HepG2 (cell line): ENCODE data around the gene TRIM67. TPM values are rescaled to one million over a fixed set of nuclear protein-coding genes. Genes with fewer than 3 reads are reported as not detected.

Experiments
- HHEX ChIP-seq: IDR thresholded peaks from 2 replicates; pipeline ENCODE4 v1.6.1; 2016; ENCODE audit warnings: control low read depth
- JUNB ChIP-seq: sonication (generic); formaldehyde crosslinking; IDR thresholded peaks from 2 replicates; pipeline ENCODE4 v1.8.0; 2022; ENCODE audit warnings: missing genetic modification reagents, mild to moderate bottlenecking, borderline replicate concordance
- MBNL3 ChIP-seq: fragments of 250-450 bp; sonication (Bioruptor Pico); conservative IDR thresholded peaks from 2 replicates; pipeline ENCODE4 v1.8.0; 2022; ENCODE audit warnings: mild to moderate bottlenecking, inconsistent platforms
- NFE2L1 ChIP-seq: sonication (generic); formaldehyde crosslinking; IDR thresholded peaks from 2 replicates; pipeline ENCODE4 v1.4.0; 2020; ENCODE audit warnings: missing genetic modification reagents, mild to moderate bottlenecking, borderline replicate concordance
- SALL1 ChIP-seq: sonication (generic); formaldehyde crosslinking; IDR thresholded peaks from 2 replicates; pipeline ENCODE4 v1.8.0; 2022; ENCODE audit warnings: mild to moderate bottlenecking, missing genetic modification reagents
- THYN1 ChIP-seq: sonication (generic); formaldehyde crosslinking; IDR thresholded peaks from 2 replicates; pipeline ENCODE4 v1.8.1; 2023; ENCODE audit warnings: low read depth, mild to moderate bottlenecking, moderate library complexity, missing genetic modification reagents, borderline replicate concordance
- ZBTB1 ChIP-seq: sonication (generic); formaldehyde crosslinking; IDR thresholded peaks from 2 replicates; pipeline ENCODE4 v1.4.0; 2020; ENCODE audit warnings: missing genetic modification reagents, borderline replicate concordance
- ZNF160 ChIP-seq: sonication (generic); formaldehyde crosslinking; IDR thresholded peaks from 2 replicates; pipeline ENCODE4 v1.8.0; 2022; ENCODE audit warnings: mild to moderate bottlenecking, inconsistent platforms, missing genetic modification reagents
- ZNF816 ChIP-seq: sonication (generic); formaldehyde crosslinking; IDR thresholded peaks from 2 replicates; pipeline ENCODE4 v1.8.0; 2022; ENCODE audit warnings: missing genetic modification reagents, mild to moderate bottlenecking, borderline replicate concordance
- polyA plus RNA-seq, 8 experiments: library from polyadenylated mRNA; depleted of rRNA in 3 of 8; stranded (reverse) in 7 of 8; unstranded in 1 of 8; fragments of >200 nt; fragmentation: Illumina TruSeq in 4 of 8; extraction: Trizol in 4 of 8; gene quantifications; 2 replicates each; pipeline versions ENCODE4 v1.2.1 to v1.2.3, GENCODE V29; 2011 to 2016; ENCODE audit warnings: low read depth in 4 of 8, missing spikeins in 1 of 8, mixed read lengths in 1 of 8; ENCODE audit not compliant: insufficient read depth in 1 of 8
- total RNA-seq, 5 experiments: library from RNA; depleted of rRNA; stranded (reverse); fragments of >200 nt; fragmentation: Illumina TruSeq; extraction: Trizol; gene quantifications; 2 replicates each; pipeline ENCODE4 v1.2.3, GENCODE V29; 2016; ENCODE audit warnings: low read depth in 1 of 5
- TF ChIP-seq, protein P1 (sequence below): fragments of 450-650 bp; IDR thresholded peaks from 2 replicates; pipeline ENCODE4 v1.6.1; 2016
- TF ChIP-seq, protein P2 (sequence below): sonication (generic); formaldehyde crosslinking; IDR thresholded peaks from 2 replicates; pipeline ENCODE4 v1.8.0; 2022; ENCODE audit warnings: missing genetic modification reagents, low read depth, mild to moderate bottlenecking, borderline replicate concordance
- TF ChIP-seq, protein P3 (sequence below): sonication (generic); formaldehyde crosslinking; IDR thresholded peaks from 2 replicates; pipeline ENCODE4 v1.5.1; 2020; ENCODE audit warnings: missing genetic modification reagents, mild to moderate bottlenecking, borderline replicate concordance
- TF ChIP-seq, protein P4 (sequence below): sonication (generic); formaldehyde crosslinking; IDR thresholded peaks from 2 replicates; pipeline ENCODE4 v1.4.0; 2020; ENCODE audit warnings: mild to moderate bottlenecking, missing genetic modification reagents
- TF ChIP-seq, protein P5 (sequence below): fragments of 450-650 bp; IDR thresholded peaks from 2 replicates; pipeline ENCODE4 v1.6.1; 2017; ENCODE audit warnings: mild to moderate bottlenecking
- TF ChIP-seq, protein P6 (sequence below): sonication (generic); formaldehyde crosslinking; IDR thresholded peaks from 2 replicates; pipeline ENCODE4 v1.5.0; 2020; ENCODE audit warnings: missing genetic modification reagents, mild to moderate bottlenecking, borderline replicate concordance

Gene TRIM67
- total and polyA plus RNA-seq, 2 of the 13 experiments (the other 11 are each of a cell fraction or from before 2014, with no cell fraction given): not detected

DNA sequence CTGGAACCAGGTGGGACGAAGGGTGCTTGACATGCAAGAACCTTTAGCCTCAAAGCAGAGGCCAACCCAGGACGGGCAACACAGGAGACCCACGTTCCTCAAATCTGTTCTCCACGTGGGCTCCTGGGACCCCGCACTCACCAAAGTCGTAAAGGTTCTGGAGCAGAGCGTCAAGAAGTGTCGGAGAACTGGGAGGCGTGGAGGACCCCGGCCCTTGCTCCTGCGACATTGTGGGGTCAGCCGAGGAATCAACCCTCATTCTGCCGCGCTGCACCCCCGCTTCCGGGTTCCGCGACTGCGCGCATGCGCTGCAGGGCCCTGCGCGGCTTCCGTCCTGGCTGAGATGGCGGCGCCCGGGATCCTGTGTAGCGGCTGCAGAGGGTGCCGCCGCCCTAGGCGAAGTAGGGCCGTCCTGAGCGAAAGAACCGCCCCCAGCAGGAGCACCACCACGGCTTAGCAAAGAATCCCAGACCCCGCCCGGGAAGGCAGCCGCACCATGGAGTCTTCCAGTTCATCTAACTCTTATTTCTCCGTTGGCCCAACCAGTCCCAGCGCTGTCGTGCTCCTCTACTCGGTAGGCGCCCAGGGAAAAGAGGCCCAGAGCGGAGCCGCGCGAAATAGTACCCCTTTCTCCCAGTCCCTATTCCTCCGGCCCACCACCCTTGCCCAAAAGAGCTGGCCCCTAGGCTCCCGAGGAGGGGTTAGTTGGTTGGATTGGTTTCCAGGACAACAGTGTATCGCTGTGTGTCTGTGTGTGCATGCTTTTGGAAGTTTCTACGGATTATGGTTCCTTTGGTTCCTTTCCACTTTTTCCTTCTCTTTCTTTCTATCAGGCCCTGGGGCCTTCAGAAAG lies 79.3 kb downstream of the TRIM67 start, which contains the start of gene GNPAT (continued):
- TF ChIP-seq, protein P1, sequence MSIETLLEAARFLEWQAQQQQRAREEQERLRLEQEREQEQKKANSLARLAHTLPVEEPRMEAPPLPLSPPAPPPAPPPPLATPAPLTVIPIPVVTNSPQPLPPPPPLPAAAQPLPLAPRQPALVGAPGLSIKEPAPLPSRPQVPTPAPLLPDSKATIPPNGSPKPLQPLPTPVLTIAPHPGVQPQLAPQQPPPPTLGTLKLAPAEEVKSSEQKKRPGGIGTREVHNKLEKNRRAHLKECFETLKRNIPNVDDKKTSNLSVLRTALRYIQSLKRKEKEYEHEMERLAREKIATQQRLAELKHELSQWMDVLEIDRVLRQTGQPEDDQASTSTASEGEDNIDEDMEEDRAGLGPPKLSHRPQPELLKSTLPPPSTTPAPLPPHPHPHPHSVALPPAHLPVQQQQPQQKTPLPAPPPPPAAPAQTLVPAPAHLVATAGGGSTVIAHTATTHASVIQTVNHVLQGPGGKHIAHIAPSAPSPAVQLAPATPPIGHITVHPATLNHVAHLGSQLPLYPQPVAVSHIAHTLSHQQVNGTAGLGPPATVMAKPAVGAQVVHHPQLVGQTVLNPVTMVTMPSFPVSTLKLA: peak; percentile 42
- TF ChIP-seq ZNF816 (CRISPR knock-in tag) (no peak; the same call in none of the 2 replicates), MBNL3 (CRISPR knock-in tag) (no peak), THYN1 (CRISPR knock-in tag) (0 out of 2 replicates have a peak, but pooled peaks have one; percentile 26), ZNF160 (CRISPR knock-in tag) (no peak), HHEX (no peak), ZBTB1 (CRISPR knock-in tag) (no peak; the same call in 1 of the 2 replicates), JUNB (CRISPR knock-in tag) (no peak), SALL1 (CRISPR knock-in tag) (peak; percentile 82), NFE2L1 (0 out of 2 replicates have a peak, but pooled peaks have one; percentile 58)
- TF ChIP-seq, protein P2, sequence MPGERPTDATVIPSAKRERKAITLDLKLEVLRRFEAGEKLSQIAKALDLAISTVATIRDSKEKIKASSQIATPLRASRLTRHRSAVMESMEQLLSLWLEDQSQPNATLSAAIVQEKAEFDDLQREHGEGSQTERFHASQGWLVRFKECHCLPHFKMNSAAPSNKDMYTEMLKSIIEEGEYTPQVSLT (CRISPR knock-in tag): no peak
- TF ChIP-seq, protein P3, sequence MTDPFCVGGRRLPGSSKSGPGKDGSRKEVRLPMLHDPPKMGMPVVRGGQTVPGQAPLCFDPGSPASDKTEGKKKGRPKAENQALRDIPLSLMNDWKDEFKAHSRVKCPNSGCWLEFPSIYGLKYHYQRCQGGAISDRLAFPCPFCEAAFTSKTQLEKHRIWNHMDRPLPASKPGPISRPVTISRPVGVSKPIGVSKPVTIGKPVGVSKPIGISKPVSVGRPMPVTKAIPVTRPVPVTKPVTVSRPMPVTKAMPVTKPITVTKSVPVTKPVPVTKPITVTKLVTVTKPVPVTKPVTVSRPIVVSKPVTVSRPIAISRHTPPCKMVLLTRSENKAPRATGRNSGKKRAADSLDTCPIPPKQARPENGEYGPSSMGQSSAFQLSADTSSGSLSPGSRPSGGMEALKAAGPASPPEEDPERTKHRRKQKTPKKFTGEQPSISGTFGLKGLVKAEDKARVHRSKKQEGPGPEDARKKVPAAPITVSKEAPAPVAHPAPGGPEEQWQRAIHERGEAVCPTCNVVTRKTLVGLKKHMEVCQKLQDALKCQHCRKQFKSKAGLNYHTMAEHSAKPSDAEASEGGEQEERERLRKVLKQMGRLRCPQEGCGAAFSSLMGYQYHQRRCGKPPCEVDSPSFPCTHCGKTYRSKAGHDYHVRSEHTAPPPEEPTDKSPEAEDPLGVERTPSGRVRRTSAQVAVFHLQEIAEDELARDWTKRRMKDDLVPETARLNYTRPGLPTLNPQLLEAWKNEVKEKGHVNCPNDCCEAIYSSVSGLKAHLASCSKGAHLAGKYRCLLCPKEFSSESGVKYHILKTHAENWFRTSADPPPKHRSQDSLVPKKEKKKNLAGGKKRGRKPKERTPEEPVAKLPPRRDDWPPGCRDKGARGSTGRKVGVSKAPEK: no peak
- TF ChIP-seq, protein P4, sequence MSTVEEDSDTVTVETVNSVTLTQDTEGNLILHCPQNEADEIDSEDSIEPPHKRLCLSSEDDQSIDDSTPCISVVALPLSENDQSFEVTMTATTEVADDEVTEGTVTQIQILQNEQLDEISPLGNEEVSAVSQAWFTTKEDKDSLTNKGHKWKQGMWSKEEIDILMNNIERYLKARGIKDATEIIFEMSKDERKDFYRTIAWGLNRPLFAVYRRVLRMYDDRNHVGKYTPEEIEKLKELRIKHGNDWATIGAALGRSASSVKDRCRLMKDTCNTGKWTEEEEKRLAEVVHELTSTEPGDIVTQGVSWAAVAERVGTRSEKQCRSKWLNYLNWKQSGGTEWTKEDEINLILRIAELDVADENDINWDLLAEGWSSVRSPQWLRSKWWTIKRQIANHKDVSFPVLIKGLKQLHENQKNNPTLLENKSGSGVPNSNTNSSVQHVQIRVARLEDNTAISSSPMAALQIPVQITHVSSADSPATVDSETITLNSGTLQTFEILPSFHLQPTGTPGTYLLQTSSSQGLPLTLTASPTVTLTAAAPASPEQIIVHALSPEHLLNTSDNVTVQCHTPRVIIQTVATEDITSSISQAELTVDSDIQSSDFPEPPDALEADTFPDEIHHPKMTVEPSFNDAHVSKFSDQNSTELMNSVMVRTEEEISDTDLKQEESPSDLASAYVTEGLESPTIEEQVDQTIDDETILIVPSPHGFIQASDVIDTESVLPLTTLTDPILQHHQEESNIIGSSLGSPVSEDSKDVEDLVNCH (CRISPR knock-in tag): peak; percentile 91; the same call in 1 of the 2 replicates
- TF ChIP-seq, protein P5, sequence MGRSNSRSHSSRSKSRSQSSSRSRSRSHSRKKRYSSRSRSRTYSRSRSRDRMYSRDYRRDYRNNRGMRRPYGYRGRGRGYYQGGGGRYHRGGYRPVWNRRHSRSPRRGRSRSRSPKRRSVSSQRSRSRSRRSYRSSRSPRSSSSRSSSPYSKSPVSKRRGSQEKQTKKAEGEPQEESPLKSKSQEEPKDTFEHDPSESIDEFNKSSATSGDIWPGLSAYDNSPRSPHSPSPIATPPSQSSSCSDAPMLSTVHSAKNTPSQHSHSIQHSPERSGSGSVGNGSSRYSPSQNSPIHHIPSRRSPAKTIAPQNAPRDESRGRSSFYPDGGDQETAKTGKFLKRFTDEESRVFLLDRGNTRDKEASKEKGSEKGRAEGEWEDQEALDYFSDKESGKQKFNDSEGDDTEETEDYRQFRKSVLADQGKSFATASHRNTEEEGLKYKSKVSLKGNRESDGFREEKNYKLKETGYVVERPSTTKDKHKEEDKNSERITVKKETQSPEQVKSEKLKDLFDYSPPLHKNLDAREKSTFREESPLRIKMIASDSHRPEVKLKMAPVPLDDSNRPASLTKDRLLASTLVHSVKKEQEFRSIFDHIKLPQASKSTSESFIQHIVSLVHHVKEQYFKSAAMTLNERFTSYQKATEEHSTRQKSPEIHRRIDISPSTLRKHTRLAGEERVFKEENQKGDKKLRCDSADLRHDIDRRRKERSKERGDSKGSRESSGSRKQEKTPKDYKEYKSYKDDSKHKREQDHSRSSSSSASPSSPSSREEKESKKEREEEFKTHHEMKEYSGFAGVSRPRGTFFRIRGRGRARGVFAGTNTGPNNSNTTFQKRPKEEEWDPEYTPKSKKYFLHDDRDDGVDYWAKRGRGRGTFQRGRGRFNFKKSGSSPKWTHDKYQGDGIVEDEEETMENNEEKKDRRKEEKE: no peak
- TF ChIP-seq, protein P6, sequence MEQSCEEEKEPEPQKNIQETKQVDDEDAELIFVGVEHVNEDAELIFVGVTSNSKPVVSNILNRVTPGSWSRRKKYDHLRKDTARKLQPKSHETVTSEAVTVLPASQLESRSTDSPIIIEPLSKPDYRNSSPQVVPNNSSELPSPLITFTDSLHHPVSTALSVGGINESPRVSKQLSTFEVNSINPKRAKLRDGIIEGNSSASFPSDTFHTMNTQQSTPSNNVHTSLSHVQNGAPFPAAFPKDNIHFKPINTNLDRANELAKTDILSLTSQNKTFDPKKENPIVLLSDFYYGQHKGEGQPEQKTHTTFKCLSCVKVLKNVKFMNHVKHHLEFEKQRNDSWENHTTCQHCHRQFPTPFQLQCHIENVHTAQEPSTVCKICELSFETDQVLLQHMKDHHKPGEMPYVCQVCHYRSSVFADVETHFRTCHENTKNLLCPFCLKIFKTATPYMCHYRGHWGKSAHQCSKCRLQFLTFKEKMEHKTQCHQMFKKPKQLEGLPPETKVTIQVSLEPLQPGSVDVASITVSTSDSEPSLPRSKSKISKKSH: peak; percentile 43; the same call in 1 of the 2 replicates
